ENCODE results near the gene CHMP4B.

DNA sequence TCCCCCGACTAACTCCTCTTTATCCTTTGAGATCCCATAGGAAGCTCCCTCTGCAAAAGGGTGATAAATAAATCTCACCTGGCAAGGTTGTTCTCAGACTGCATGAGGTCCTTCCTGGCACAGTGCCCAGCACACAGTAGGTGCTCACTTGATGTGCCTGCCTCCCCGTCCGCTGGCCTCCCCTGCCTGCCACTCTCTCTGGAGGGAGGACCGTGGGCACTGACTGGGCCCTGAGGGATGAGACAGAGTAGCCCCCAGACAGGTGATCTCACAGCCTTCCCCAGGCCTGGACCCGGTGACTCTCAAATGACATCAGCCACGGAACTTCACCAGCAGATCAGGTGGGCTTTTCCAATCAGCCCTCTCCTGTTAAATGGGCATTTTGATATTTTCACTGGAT lies 57.4 kb downstream of the CHMP4B start:
- TF ChIP-seq, protein P1, sequence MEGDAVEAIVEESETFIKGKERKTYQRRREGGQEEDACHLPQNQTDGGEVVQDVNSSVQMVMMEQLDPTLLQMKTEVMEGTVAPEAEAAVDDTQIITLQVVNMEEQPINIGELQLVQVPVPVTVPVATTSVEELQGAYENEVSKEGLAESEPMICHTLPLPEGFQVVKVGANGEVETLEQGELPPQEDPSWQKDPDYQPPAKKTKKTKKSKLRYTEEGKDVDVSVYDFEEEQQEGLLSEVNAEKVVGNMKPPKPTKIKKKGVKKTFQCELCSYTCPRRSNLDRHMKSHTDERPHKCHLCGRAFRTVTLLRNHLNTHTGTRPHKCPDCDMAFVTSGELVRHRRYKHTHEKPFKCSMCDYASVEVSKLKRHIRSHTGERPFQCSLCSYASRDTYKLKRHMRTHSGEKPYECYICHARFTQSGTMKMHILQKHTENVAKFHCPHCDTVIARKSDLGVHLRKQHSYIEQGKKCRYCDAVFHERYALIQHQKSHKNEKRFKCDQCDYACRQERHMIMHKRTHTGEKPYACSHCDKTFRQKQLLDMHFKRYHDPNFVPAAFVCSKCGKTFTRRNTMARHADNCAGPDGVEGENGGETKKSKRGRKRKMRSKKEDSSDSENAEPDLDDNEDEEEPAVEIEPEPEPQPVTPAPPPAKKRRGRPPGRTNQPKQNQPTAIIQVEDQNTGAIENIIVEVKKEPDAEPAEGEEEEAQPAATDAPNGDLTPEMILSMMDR (IDR thresholded peaks at IDR 0.05) = no peak
- no peak for TF ChIP-seq POLR2A (IDR thresholded peaks at IDR 0.05)
